CD1c-positive myeloid dendritic cell (primary cell): ENCODE measurements around the gene MAD1L1.
A peak's percentile ranks its signal among the peaks of the same experiment; 100 is the strongest.

Experiments
- DNase-seq: peaks from one replicate; pipeline ENCODE4 v3.0.0-alpha.2; 2016; ENCODE audit errors: extremely low spot score

MAD1L1 gene

GRCh38 chr7:2258661-2259365 is 26.1 kb upstream of the MAD1L1 start:
- DNase-seq, result no peak

GRCh38 chr7:2257651-2258050 is 24.9 kb upstream of the MAD1L1 start:
- no peak for DNase-seq

GRCh38 chr7:2257046-2257551 is 24.4 kb upstream of the MAD1L1 start:
- no peak for DNase-seq

GRCh38 chr7:2256306-2257045 is 23.7 kb upstream of the MAD1L1 start:
- DNase-seq, result no peak

- no peak for DNase-seq
Measured at GRCh38 chr7:2255145-2256139, 22.7 kb upstream of the MAD1L1 start.

GRCh38 chr7:2254429-2255144 is 21.8 kb upstream of the MAD1L1 start:
- DNase-seq, result no peak

GRCh38 chr7:2253525-2254244 is 20.9 kb upstream of the MAD1L1 start:
- DNase-seq, result no peak

- no peak for DNase-seq
Measured at GRCh38 chr7:2253021-2253420, 20.3 kb upstream of the MAD1L1 start.

- DNase-seq, result peak; percentile 62
Measured at GRCh38 chr7:2251841-2252771, 19.4 kb upstream of the MAD1L1 start.

- DNase-seq, result no peak
Measured at GRCh38 chr7:2251381-2251780, 18.6 kb upstream of the MAD1L1 start.

- DNase-seq, result no peak
Measured at GRCh38 chr7:2249744-2250323, 17.1 kb upstream of the MAD1L1 start.

GRCh38 chr7:2248984-2249694 is 16.4 kb upstream of the MAD1L1 start:
- peak; percentile 68 for DNase-seq

GRCh38 chr7:2247141-2247995 is 14.6 kb upstream of the MAD1L1 start:
- DNase-seq, result no peak

- DNase-seq, result peak; percentile 72
Measured at GRCh38 chr7:2245883-2246675, 13.3 kb upstream of the MAD1L1 start.

- peak; percentile 36 for DNase-seq
Measured at GRCh38 chr7:2244404-2244995, 11.8 kb upstream of the MAD1L1 start.

- no peak for DNase-seq
Measured at GRCh38 chr7:2243458-2243857, 10.7 kb upstream of the MAD1L1 start.
